Midbrain (tissue), 1 donor: ENCODE data around the gene CCDC9B.

ENCODE experiments used
- DNase-seq: peaks from one replicate; lab custom pipeline; 2025; lab: John Stamatoyannopoulos, UW

Gene CCDC9B

GRCh38 chr15:40307421-40308211 lies 33.1 kb downstream of the CCDC9B start, which contains the start of gene PLCB2:
PLCB2 (minus strand) TSS chr15:40307935; CDS start chr15:40307672, 263 bp downstream.
- no peak for DNase-seq

GRCh38 chr15:40306908-40307307 lies 33.8 kb downstream of the CCDC9B start:
- DNase-seq = no peak

- DNase-seq = no peak
These were observed 34.4 kb downstream of the CCDC9B start for GRCh38 chr15:40306371-40306770.

- no peak for DNase-seq
These were observed 35.5 kb downstream of the CCDC9B start for GRCh38 chr15:40305281-40305680.

GRCh38 chr15:40303576-40303975 lies 37.2 kb downstream of the CCDC9B start:
- DNase-seq = no peak

- no peak for DNase-seq
These were observed 37.8 kb downstream of the CCDC9B start for GRCh38 chr15:40302981-40303380.

- no peak for DNase-seq
These were observed 38.4 kb downstream of the CCDC9B start for GRCh38 chr15:40302288-40302886.

GRCh38 chr15:40301467-40302179 lies 39.1 kb downstream of the CCDC9B start:
- no peak for DNase-seq

GRCh38 chr15:40300771-40301170 lies 40.0 kb downstream of the CCDC9B start:
- no peak for DNase-seq

- DNase-seq = no peak
These were observed 40.4 kb downstream of the CCDC9B start for GRCh38 chr15:40300367-40300766.

- no peak for DNase-seq
These were observed 42.4 kb downstream of the CCDC9B start for GRCh38 chr15:40298216-40298935.

- DNase-seq = no peak
These were observed 43.4 kb downstream of the CCDC9B start for GRCh38 chr15:40297356-40297755.

GRCh38 chr15:40296561-40297230 lies 44.0 kb downstream of the CCDC9B start:
- no peak for DNase-seq

- DNase-seq = no peak
These were observed 44.7 kb downstream of the CCDC9B start for GRCh38 chr15:40295877-40296560.

GRCh38 chr15:40295297-40295696 lies 45.4 kb downstream of the CCDC9B start:
- DNase-seq = no peak

- no peak for DNase-seq
These were observed 46.5 kb downstream of the CCDC9B start for GRCh38 chr15:40293905-40294895.

- DNase-seq = no peak
These were observed 47.7 kb downstream of the CCDC9B start for GRCh38 chr15:40293006-40293405.

- DNase-seq = no peak
These were observed 48.5 kb downstream of the CCDC9B start for GRCh38 chr15:40292246-40292645.

GRCh38 chr15:40290918-40291574 lies 49.7 kb downstream of the CCDC9B start:
- no peak for DNase-seq
